Stimulated activated CD4-positive, alpha-beta T cell treated with anti-CD3 and anti-CD28 coated beads, Interleukin-12 subunit alpha, Interleukin-12 subunit beta, amount 100 ng/mL, for 48 hours (primary cell): ENCODE results near the gene IFNA17.
"Not testable (repeated sequence)": the region's sequence is repeated elsewhere in the genome, so short reads cannot be mapped to it uniquely, and the experiment has no call there.

Experiments used
- DNase-seq, 3 donors: peaks; one replicate each; pipeline ENCODE4 v3.0.0-alpha.2; 2020; ENCODE audit warnings: low read depth in 2 of 3, low spot score in 1 of 3

The IFNA17 gene

DNA sequence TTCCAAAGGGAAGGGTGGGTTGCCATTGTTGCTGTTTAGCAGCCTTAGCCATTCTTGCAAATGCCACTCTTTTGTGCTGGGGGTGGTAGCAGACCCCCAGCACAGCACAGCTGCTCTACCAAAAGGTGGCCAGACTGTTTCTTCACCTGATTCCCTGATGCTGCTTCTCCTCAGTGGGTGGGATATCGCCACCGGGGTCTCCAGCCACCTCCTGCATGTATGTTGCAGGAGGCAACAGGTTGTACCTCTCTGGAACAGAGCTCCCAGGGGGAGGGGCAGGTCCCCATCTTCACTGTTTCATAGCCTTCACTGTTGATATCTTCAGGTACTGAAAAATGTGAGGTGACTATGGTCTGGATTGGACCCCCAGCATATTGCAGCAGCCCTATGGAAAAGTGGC lies 17.2 kb downstream of the IFNA17 start:
- DNase-seq, result not testable (repeated sequence)

DNA sequence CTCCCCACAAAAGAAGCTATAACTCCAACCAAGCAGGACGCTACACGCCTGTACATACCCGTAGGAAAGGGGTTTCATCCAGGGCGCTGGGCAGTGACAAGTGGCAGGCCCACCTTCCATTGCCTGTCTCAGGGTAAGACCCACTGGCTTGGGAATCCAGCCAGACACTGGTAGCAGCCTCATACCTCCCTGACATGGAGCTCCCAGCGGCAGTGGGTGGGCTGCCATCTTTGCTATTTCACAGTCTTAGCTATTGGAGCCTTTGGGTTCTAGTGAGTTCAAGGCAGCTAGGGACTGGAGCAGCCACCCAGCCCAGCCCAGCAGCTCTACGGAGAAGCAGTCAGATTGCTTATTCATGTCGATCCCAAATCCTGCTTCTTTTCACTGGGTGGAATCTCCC lies 17.7 kb downstream of the IFNA17 start:
- DNase-seq, result no peak

DNA sequence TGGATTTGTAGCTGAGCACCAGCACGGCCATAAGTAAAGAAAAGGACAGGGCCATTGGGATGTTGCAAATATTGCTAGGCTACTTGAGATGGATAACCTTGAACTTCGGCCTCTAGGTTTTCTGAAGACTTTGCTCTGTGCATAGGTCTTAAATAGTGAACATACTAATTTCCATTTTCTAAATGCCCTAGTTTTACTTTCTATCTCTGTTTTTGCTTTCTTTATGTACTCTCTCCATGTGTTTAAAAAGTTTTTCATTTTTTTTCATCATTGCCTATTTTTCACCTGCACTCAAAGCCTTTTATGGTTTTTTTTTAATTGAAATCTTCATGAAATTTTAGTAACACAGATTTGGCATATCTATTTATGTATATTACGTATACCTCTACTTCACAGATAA lies 21.0 kb downstream of the IFNA17 start, which contains the start of gene IFNA10:
Gene IFNA10 (minus strand): TSS at position 101 of the 400 bp plus-strand sequence. CDS start 46 bp downstream, at position 55.
- not testable (repeated sequence) for DNase-seq

DNA sequence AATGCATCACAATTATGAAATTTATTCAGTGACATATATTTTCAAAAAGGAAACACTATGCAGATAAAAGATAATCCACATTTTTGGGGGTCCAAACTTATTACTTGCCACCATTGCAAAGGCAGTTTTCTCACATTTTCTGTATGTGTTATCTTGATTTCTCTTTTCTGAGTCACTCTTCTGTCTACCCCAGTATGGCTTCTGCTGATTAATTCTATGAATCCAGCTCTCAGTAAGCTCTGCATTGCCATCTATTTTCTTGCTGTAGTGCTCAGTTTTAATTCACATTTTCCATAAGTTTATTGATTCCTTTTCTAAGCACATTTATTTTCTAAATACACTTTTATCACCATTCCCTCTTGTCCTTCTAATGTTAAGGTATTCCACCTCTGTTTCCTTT lies 22.8 kb downstream of the IFNA17 start:
- no peak for DNase-seq

DNA sequence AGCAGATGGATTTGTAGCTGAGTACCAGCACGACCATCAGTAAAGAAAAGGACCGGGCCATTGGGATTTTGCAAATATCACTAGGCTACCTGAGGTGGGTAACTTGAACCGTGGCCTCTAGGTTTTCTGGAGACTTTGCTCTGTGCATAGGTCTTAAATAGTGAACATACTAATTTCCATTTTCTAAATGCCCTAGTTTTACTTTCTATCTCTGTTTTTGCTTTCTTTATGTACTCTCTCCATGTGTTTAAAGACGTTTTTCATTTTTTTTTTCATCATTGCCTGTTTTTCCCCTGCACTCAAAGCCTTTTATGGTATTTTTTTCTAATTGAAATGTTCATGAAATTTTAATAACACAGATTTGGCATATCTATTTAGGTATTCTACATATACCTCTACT lies 25.9 kb downstream of the IFNA17 start, which contains the start of gene IFNA7:
Gene IFNA7 (minus strand): TSS at position 101 of the 400 bp plus-strand sequence. CDS start 40 bp downstream, at position 61.
- not testable (repeated sequence) for DNase-seq

DNA sequence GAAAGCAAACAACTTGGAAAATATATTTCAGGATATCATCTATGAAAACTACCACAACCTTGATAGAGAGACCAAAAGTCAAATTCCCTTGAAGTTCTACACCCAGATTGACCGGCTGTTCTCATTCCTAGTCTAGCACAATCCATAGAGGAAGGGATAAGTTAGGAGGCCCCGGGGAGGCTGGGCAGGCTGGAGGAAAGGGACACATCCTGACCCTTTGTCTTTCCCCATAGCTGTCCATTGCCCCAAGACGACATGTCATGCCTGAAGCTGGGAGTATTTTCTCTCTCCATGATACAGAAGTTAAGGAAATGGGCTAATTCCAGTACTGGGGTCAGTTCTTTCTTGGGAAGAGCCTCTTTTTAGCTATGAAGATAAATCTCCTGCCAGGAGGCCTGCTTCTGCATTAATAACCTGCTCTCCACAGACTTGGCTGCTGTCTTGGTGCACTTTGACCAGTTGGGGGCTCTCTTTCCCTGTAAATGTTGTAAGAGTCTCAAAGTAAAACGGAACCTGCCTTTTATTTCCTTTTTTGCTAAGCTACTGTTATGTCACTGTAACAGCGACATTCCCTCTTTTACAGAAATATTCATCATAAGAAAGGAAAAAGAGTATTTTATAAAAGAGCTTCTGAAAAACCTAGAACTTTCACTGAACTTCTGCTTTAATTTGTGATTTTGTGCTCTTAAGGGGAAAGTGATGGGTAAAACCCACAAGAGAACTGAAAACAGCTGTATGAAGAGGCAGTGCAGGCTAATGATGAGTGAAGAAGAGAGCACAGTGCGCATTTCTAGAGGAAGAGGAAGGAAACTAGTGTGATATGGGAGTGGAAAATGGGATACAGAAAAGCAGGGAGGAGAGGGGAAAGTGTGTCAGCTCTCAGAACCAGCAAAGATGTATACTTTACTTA lies 32.9 kb downstream of the IFNA17 start:
- peak; percentile 11 to 54 (median 12) for DNase-seq

DNA sequence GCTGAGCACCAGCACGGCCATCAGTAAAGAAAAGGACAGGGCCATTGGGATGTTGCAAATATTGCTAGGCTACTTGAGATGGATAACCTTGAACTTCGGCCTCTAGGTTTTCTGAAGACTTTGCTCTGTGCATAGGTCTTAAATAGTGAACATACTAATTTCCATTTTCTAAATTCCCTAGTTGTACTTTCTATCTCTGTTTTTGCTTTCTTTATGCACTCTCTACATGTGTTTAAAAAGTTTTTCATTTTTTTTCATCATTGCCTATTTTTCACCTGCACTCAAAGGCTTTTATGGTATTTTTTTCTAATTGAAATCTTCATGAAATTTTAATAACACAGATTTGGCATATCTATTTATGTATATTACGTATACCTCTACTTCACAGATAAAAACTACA lies 40.5 kb downstream of the IFNA17 start, which contains the start of gene IFNA4:
Gene IFNA4 (minus strand): TSS at position 101 of the 400 bp plus-strand sequence. CDS start 56 bp downstream, at position 45.
- DNase-seq, result not testable (repeated sequence)

DNA sequence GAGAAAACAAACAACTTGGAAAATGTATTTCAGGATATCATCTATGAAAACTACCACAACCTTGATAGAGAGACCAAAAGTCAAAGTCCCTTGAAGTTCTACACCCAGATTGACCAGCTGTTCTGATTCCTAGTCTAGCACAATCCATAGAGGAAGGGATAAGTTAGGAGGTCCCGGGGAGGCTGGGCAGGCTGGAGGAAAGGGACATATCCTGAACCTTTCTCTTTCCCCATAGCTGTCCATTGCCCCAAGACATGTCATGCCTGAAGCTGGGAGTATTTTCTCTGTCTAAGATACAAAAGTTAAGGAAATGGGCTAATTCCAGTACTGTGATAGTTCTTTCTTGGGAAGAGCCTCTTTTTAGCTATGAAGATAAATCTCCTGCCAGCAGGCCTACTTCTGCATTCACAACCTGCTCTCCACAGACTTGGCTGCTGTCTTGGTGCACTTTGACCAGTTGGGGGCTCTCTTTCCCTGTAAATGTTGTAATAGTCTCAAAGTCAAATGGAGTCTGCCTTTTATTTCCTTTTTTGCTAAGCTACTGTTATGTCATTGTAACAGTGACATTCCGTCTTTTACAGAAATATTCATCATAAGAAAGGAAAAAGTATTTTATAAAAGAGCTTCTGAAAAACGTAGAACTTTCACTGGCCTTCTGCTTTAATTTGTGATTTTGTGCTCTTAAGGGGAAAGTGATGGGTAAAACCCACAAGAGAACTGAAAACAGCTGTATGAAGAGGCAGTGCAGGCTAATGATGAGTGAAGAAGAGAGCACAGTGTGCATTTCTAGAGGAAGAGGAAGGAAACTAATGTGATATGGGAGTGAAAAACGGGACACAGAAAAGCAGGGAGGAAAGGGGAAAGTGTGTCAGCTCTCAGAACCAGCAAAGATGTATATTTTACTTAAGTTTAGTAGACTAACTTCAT lies 44.9 kb downstream of the IFNA17 start:
- not testable (repeated sequence) for DNase-seq
